Astrocyte of the spinal cord (primary cell): Measurements from ENCODE around the gene OPALIN.

ENCODE experiments used
- DNase-seq: peaks from one replicate; pipeline ENCODE4 v3.0.0; 2011; ENCODE audit warnings: low read depth, low spot score
- H3K4me3 ChIP-seq: 2 replicates; pipeline ENCODE4 v1.5.1; 2011; ENCODE audit warnings: low read depth, mild to moderate bottlenecking, low read length, moderate library complexity
- in situ Hi-C: cut with HindIII; loops from 2 replicates; pipeline ENCODE4 v1.10.0; 2017; ENCODE audit warnings: low sequenced_read_pairs
- TF ChIP-seq, protein P1 (sequence below): IDR thresholded peaks from 2 replicates; pipeline ENCODE4 v1.5.1; 2012; ENCODE audit warnings: low read depth, mild to moderate bottlenecking, low read length, inconsistent platforms

Gene OPALIN

DNA sequence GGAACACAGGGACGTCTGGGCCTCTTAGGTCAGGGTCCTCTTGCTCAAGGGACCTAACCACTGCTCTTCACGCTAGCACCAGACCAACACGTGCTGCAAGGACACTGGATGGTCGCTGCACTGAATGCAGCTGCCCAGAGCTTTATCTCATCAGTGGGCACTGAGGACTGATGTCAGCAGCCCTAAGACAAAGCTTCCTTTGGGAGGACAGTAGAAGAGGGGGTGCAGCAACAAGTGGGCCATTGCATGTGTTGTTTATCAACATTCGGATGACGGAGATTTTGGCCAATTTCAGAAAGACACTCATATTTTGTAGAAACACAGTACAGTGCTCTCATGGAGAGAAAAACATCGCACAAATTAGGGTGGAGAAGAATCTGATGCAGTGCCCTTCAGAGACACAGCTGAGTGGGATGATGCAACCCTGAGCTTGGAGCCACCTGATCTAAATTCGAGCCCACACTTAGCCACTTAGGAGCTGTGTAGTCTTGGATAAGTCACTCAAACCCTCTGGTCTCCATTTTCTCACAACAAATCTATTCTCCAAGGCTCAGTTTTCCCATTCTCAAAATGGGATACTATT lies 1.7 kb downstream of the OPALIN start:
- DNase-seq = no peak
- in situ Hi-C loops = no loop called here

DNA sequence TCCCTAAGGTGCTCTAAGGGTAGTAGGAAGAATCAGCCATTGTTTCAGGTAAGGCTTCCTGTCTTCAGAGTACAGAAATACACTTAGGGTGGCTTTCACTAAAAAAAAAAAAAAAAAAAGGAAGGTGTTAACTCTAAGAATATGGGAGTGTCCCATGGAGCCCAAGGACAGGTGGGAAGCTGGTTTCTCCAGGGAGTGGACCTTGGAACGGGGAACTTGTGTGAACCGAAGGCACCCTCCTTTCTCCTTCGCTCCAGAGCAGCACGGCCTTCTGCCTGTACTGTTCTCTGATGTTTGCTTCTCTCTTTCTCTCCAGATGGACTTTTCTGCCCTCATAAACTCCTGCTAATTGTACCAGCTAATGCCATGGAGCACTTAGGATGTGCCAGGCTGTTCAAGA lies 6.2 kb downstream of the OPALIN start:
- TF ChIP-seq, protein P1, sequence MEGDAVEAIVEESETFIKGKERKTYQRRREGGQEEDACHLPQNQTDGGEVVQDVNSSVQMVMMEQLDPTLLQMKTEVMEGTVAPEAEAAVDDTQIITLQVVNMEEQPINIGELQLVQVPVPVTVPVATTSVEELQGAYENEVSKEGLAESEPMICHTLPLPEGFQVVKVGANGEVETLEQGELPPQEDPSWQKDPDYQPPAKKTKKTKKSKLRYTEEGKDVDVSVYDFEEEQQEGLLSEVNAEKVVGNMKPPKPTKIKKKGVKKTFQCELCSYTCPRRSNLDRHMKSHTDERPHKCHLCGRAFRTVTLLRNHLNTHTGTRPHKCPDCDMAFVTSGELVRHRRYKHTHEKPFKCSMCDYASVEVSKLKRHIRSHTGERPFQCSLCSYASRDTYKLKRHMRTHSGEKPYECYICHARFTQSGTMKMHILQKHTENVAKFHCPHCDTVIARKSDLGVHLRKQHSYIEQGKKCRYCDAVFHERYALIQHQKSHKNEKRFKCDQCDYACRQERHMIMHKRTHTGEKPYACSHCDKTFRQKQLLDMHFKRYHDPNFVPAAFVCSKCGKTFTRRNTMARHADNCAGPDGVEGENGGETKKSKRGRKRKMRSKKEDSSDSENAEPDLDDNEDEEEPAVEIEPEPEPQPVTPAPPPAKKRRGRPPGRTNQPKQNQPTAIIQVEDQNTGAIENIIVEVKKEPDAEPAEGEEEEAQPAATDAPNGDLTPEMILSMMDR = no peak
- no peak for DNase-seq
- H3K4me3 ChIP-seq = no peak overlapping the region
- in situ Hi-C loops = no loop called here

More for the DNA sequence above, 1.7 kb downstream of the OPALIN start:
- H3K4me3 ChIP-seq = no peak overlapping the region
- TF ChIP-seq, protein P1 = no peak

DNA sequence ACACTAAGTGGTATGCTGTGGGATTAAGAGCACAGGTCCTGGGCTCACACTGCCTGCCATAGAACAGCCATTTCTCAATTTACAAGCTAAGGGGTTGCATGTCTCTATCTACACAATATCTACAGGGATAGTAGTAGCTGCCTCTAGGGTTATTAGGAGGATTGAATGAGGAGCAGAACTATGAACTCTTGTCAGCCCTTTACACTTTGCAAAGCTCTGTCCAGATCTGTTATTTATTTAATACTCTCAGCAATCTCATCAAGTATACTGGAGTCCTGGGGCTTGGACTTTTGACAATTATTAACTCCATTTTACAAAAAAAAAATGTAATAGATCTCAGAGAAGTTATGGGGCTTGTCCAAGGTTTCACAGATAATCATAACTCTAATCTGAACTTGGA lies 6.8 kb downstream of the OPALIN start:
- H3K4me3 ChIP-seq = no peak overlapping the region
- TF ChIP-seq, protein P1 = no peak
- in situ Hi-C loops = no loop called here
- no peak for DNase-seq

DNA sequence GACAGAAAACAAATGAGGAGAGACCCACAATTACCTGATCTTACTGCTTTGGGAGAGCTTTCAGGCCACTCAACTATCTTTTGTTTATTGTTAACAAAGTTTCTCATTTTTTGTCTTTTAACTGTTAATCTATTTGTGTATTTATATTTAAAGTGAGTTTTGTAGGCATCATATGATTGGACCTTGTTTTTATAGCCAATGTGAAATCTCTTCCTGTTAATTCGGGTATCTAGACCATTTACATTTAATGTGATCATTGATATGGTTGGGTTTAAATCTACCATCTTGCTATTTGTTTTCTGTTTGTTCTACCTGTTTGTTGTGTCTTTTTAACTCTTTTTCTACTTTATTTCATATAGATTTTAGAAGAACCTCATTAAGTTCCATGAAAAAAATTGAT lies 12.5 kb downstream of the OPALIN start:
- TF ChIP-seq, protein P1 = no peak
- in situ Hi-C loops = no loop called here
- no peak overlapping the region for H3K4me3 ChIP-seq
- no peak for DNase-seq

DNA sequence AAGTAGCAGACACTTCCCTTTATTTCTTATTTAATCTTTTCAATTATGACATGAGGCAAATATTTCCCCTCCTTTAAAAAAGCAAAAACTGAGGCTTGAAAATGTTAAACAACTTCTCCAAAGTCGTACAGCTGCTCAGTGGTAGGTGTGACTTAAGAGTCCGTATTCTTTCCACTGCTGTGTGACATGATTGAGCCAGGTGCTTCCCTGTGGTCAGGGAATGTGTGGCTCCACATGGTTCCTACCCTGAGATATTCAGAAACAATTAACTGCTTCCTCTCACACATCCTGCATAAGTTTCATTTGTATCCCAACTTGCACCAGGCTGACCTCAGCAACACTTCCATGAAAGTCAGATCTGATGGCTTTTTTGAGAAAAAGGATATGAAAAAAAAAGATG lies 13.6 kb downstream of the OPALIN start:
- TF ChIP-seq, protein P1 = no peak
- DNase-seq = no peak
- H3K4me3 ChIP-seq = no peak overlapping the region
- in situ Hi-C loops = no loop called here

DNA sequence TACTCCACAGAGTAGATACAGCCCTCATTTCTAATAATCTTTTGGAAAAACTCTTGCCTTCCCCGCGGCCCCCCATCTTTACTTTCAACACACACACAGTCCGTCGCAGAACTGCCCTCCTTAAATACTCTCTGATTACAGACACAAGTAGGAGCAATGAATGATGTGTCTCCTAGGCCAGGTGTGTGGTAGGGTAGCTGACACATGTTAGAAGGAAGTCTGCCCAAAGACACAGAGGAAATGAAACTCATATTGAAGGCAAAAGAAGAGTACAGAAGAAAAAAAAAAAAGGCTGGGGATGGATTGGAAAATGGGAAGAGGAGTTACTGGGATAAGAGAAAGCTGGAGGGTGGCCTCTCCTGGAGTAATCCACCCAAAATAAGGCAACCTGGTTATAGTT lies 14.6 kb downstream of the OPALIN start:
- in situ Hi-C loops = no loop called here
- no peak for DNase-seq
- TF ChIP-seq, protein P1 = no peak
- no peak overlapping the region for H3K4me3 ChIP-seq

DNA sequence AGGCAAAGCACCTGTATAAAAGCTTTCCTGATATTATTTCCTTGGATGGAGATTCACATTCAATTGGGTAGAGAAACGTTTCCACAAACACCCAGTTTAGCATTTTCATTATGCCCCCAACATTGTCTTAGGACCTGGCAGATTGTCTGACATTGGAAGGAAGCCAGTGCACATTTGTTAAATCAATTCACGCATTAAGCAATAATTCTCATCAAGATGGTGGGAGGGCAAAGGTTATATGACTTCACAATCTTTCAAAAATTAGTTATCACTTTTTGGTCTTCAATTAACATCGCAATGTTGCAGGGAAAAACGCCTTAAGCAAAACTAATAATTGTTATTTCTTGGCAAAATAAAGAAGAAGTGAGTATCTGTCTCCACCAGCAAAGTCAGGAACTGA lies 16.4 kb downstream of the OPALIN start:
- DNase-seq = no peak
- TF ChIP-seq, protein P1 = no peak
- no peak overlapping the region for H3K4me3 ChIP-seq
- in situ Hi-C loops = no loop called here
